Measurements from ENCODE around the gene PDE1A. TPM values are rescaled to one million over a fixed set of nuclear protein-coding genes. Genes with fewer than 3 reads are reported as not detected.

The PDE1A gene
- total and polyA plus RNA-seq, 2 donors (not counting 1 experiment from before 2014, with no cell fraction given): 0.07 TPM; not detected in 1

DNA sequence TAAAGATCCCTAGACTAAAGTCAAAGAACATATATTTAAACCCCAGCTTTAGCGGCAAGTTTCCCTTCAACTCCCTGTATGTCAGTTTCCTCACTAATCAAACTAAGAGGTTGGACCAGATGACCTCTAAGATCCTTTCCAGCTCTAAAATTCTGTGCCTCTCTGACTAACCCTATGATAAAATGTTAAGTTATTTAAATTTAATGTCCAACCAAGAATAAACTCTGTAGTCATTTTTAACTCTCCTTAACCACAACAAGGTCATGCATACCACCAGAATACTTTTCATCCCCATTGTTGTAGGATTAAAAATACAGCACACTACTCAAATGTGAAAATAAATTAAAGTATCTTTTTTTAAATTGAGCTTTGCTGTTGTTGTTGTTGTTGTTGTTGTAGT lies 5.2 kb upstream of the PDE1A start:
- Histone ChIP-seq H3K9me3 (ENCODE audit: control extremely low read depth in 1 of 3, control insufficient read depth in 2 of 3, insufficient read depth in 1 of 3, low read length in 2 of 3) (no peaks in the 10 kb centered on the region), H3K4me3 (ENCODE audit: control extremely low read depth in 1 of 5, extremely low read depth in 1 of 5, insufficient read depth in 1 of 5, low read depth in 2 of 5, low read length in 4 of 5) (no peak overlapping the region), H3K27me3 (replicated peaks in 1 of 4; ENCODE audit: control extremely low read depth in 1 of 4, control insufficient read depth in 3 of 4, insufficient read depth in 4 of 4, low read length in 3 of 4) (no peaks in the 10 kb centered on the region), H3K4me1 (ENCODE audit: control insufficient read depth in 2 of 2, insufficient read depth in 2 of 2, low read length in 2 of 2) (no peaks in the 10 kb centered on the region), H3K36me3 (replicated peaks in 1 of 2; ENCODE audit: control extremely low read depth in 1 of 2, control insufficient read depth in 1 of 2, extremely low read depth in 1 of 2, insufficient read depth in 2 of 2, low read length in 1 of 2) (no peaks in the 10 kb centered on the region), H3K4me2 (replicated peaks; ENCODE audit: low read depth, low read length, poor library complexity, severe bottlenecking) (no peak overlapping the region), H4K20me1 (ENCODE audit: control insufficient read depth, insufficient read depth, low read length, poor library complexity, severe bottlenecking) (no peaks in the 10 kb centered on the region), H3K9ac (ENCODE audit: low read length) (no peak overlapping the region), H3K79me2 (ENCODE audit: control insufficient read depth, insufficient read depth, low read length) (no peaks in the 10 kb centered on the region), H3K27ac (ENCODE audit: low read length in 2 of 2) (no peak overlapping the region), H2AFZ (ENCODE audit: insufficient read depth, low read depth, low read length, poor library complexity, severe bottlenecking) (no peak overlapping the region)
- DNase-seq (no peak), ATAC-seq (ENCODE audit: low read depth) (no peak)
- TF ChIP-seq EZH2 (IDR thresholded peaks at IDR 0.05; ENCODE audit: borderline replicate concordance, insufficient read depth, low read depth, low read length, poor library complexity, severe bottlenecking): no peak
- TF ChIP-seq, protein P1, sequence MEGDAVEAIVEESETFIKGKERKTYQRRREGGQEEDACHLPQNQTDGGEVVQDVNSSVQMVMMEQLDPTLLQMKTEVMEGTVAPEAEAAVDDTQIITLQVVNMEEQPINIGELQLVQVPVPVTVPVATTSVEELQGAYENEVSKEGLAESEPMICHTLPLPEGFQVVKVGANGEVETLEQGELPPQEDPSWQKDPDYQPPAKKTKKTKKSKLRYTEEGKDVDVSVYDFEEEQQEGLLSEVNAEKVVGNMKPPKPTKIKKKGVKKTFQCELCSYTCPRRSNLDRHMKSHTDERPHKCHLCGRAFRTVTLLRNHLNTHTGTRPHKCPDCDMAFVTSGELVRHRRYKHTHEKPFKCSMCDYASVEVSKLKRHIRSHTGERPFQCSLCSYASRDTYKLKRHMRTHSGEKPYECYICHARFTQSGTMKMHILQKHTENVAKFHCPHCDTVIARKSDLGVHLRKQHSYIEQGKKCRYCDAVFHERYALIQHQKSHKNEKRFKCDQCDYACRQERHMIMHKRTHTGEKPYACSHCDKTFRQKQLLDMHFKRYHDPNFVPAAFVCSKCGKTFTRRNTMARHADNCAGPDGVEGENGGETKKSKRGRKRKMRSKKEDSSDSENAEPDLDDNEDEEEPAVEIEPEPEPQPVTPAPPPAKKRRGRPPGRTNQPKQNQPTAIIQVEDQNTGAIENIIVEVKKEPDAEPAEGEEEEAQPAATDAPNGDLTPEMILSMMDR (IDR thresholded peaks at IDR 0.05): no peak
- H3K27ac Mint-ChIP-seq: no peak overlapping the region
- no peaks in the 10 kb centered on the region for H3K9me3 Mint-ChIP-seq (ENCODE audit: insufficient read depth)
- ChIA-PET POLR2A (no interaction called here), CTCF (no interaction called here)
- no peaks in the 10 kb centered on the region for H3K27me3 Mint-ChIP-seq
- no CpG with 5 or more reads among the region's 1 CpG for WGBS (ENCODE audit: insufficient coverage)
- no peak overlapping the region for H3K4me3 Mint-ChIP-seq
- intact Hi-C loops (cut with micrococcal nuclease): no loop called here
- H3K4me1 Mint-ChIP-seq: no peaks in the 10 kb centered on the region

DNA sequence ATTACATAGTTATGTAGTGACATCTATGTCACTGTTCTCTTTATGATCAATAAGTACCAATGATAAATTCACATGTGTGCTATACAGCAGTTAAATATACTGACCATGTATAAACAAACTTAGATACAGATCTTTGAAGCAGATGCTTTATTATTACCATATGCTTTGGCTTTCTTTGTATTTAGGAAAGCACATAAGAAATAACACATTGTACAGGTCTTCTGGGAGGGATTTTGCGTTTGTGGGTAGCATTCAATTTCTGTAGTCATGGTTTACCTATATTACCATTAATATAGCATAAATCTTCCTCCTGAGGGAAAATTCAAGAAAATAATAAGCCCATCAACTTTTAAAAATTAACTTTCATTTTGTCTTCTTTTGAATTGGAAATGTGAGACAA lies 1.6 kb upstream of the PDE1A start:
- no CpG with 5 or more reads among the region's 1 CpG for WGBS (ENCODE audit: insufficient coverage)
- H3K9me3 Mint-ChIP-seq (ENCODE audit: insufficient read depth): no peaks in the 10 kb centered on the region

More for the DNA sequence above, 1.6 kb upstream of the PDE1A start:
- no peaks in the 10 kb centered on the region for H3K4me1 Mint-ChIP-seq
- TF ChIP-seq EZH2 (IDR thresholded peaks at IDR 0.05; ENCODE audit: borderline replicate concordance, insufficient read depth, low read depth, low read length, poor library complexity, severe bottlenecking): no peak
- TF ChIP-seq, protein P1 (IDR thresholded peaks at IDR 0.05): no peak
- no peak for ATAC-seq (ENCODE audit: low read depth)
- Histone ChIP-seq H3K27me3 (replicated peaks in 1 of 4; ENCODE audit: control extremely low read depth in 1 of 4, control insufficient read depth in 3 of 4, insufficient read depth in 4 of 4, low read length in 3 of 4) (no peaks in the 10 kb centered on the region), H3K4me3 (ENCODE audit: control extremely low read depth in 1 of 5, extremely low read depth in 1 of 5, insufficient read depth in 1 of 5, low read depth in 2 of 5, low read length in 4 of 5) (no peak overlapping the region), H3K79me2 (ENCODE audit: control insufficient read depth, insufficient read depth, low read length) (no peaks in the 10 kb centered on the region), H3K27ac (ENCODE audit: low read length in 2 of 2) (no peak overlapping the region), H3K9me3 (ENCODE audit: control extremely low read depth in 1 of 3, control insufficient read depth in 2 of 3, insufficient read depth in 1 of 3, low read length in 2 of 3) (no peaks in the 10 kb centered on the region), H3K36me3 (replicated peaks in 1 of 2; ENCODE audit: control extremely low read depth in 1 of 2, control insufficient read depth in 1 of 2, extremely low read depth in 1 of 2, insufficient read depth in 2 of 2, low read length in 1 of 2) (no peaks in the 10 kb centered on the region), H3K4me2 (replicated peaks; ENCODE audit: low read depth, low read length, poor library complexity, severe bottlenecking) (no peak overlapping the region), H3K4me1 (ENCODE audit: control insufficient read depth in 2 of 2, insufficient read depth in 2 of 2, low read length in 2 of 2) (no peaks in the 10 kb centered on the region), H4K20me1 (ENCODE audit: control insufficient read depth, insufficient read depth, low read length, poor library complexity, severe bottlenecking) (no peaks in the 10 kb centered on the region), H3K9ac (ENCODE audit: low read length) (no peak overlapping the region), H2AFZ (ENCODE audit: insufficient read depth, low read depth, low read length, poor library complexity, severe bottlenecking) (no peak overlapping the region)
- POLR2A ChIA-PET: no interaction called here
- H3K27ac Mint-ChIP-seq: no peak overlapping the region
- no peaks in the 10 kb centered on the region for H3K27me3 Mint-ChIP-seq
- CTCF ChIA-PET: no interaction called here
- no peak overlapping the region for H3K4me3 Mint-ChIP-seq
- no peak for DNase-seq
- intact Hi-C loops (cut with micrococcal nuclease): no loop called here

Data from B cell (primary cell).